Fibroblast of skin of back (primary cell): ENCODE measurements around the gene CNTD1.

ENCODE experiments used
- DNase-seq: peaks from one replicate; pipeline ENCODE4 v3.0.0-alpha.2; 2013

The CNTD1 gene

GRCh38 chr17:42804918-42805367, 6.3 kb downstream of the CNTD1 start:
- no peak for DNase-seq

- no peak for DNase-seq
These were observed 7.6 kb downstream of the CNTD1 start for GRCh38 chr17:42806249-42806648.

GRCh38 chr17:42809250-42809649, 10.6 kb downstream of the CNTD1 start:
- DNase-seq = no peak

- DNase-seq = peak; percentile 16
These were observed 16.2 kb downstream of the CNTD1 start for GRCh38 chr17:42814633-42815399.

- DNase-seq = peak; percentile 14
These were observed 19.2 kb downstream of the CNTD1 start for GRCh38 chr17:42817866-42818265.

GRCh38 chr17:42818379-42818778, 19.7 kb downstream of the CNTD1 start:
- no peak for DNase-seq

- peak; percentile 67 for DNase-seq
These were observed 21.4 kb downstream of the CNTD1 start for GRCh38 chr17:42819939-42820535.

- no peak for DNase-seq
These were observed 22.5 kb downstream of the CNTD1 start for GRCh38 chr17:42821176-42821575.

GRCh38 chr17:42827472-42827871, 28.8 kb downstream of the CNTD1 start:
- DNase-seq = no peak

- DNase-seq = no peak
These were observed 32.3 kb downstream of the CNTD1 start for GRCh38 chr17:42830971-42831370.

GRCh38 chr17:42832213-42832933, 33.7 kb downstream of the CNTD1 start:
- no peak for DNase-seq

- peak; percentile 88 for DNase-seq
These were observed 34.5 kb downstream of the CNTD1 start, which contains the start of gene PSME3 for GRCh38 chr17:42832934-42833766. Gene PSME3, plus strand, starts transcription at chr17:42833397. Its CDS starts 235 bp downstream, at chr17:42833632.

GRCh38 chr17:42833767-42834422, 35.2 kb downstream of the CNTD1 start:
- no peak for DNase-seq

GRCh38 chr17:42835732-42836131, 37.1 kb downstream of the CNTD1 start:
- no peak for DNase-seq

GRCh38 chr17:42841975-42842685, 43.5 kb downstream of the CNTD1 start:
- no peak for DNase-seq

- peak; percentile 63 for DNase-seq
These were observed 44.8 kb downstream of the CNTD1 start for GRCh38 chr17:42843358-42843934.

- DNase-seq = no peak
These were observed 45.6 kb downstream of the CNTD1 start, which contains the start of gene AOC2 for GRCh38 chr17:42844271-42844670. Gene AOC2, plus strand, starts transcription at chr17:42844580. Its CDS starts 47 bp downstream, at chr17:42844627.

- DNase-seq = no peak
These were observed 46.3 kb downstream of the CNTD1 start for GRCh38 chr17:42844761-42845555.

- no peak for DNase-seq
These were observed 46.9 kb downstream of the CNTD1 start for GRCh38 chr17:42845556-42845917.
